K562 (cell line): ENCODE data around the gene YBEY. TPM values are rescaled to one million over a fixed set of nuclear protein-coding genes. Genes with fewer than 3 reads are reported as not detected.

ENCODE experiments used
- ETS1 ChIP-seq: conservative IDR thresholded peaks from 2 replicates; pipeline ENCODE4 v1.6.1; 2011; ENCODE audit warnings: low read depth, mild to moderate bottlenecking, low read length; ENCODE audit not compliant: control insufficient read depth
- HMG20A ChIP-seq: fragments of 450-650 bp; formaldehyde crosslinking; conservative IDR thresholded peaks from 2 replicates; pipeline ENCODE4 v1.4.0; 2020; ENCODE audit warnings: mild to moderate bottlenecking, mixed read lengths
- MAFK ChIP-seq: IDR thresholded peaks from 2 replicates; pipeline ENCODE4 v1.6.1; 2011; ENCODE audit warnings: low read length, improper control_type of control experiment
- NONO ChIP-seq, 2 experiments: fragments of 200-400 bp in 1 of 2; fragments of 450-650 bp in 1 of 2; formaldehyde crosslinking in 1 of 2; IDR thresholded peaks; 2 replicates each; pipeline ENCODE4 v1.6.1; 2017; ENCODE audit warnings: low read depth in 2 of 2, mild to moderate bottlenecking in 2 of 2, moderate library complexity in 2 of 2, low read length in 1 of 2
- NUFIP1 ChIP-seq: fragments of 450-650 bp; IDR thresholded peaks from 2 replicates; pipeline ENCODE4 v1.6.1; 2018; ENCODE audit not compliant: partially characterized antibody
- SFPQ ChIP-seq: fragments of 200-400 bp; formaldehyde crosslinking; IDR thresholded peaks from 2 replicates; pipeline ENCODE4 v1.6.1; 2017; ENCODE audit warnings: mild to moderate bottlenecking, low read depth, low read length, moderate library complexity
- SMAD1 ChIP-seq: fragments of 150-350 bp; IDR thresholded peaks from 2 replicates; pipeline ENCODE4 v1.6.1; 2014; ENCODE audit warnings: low read length, low read depth; ENCODE audit not compliant: partially characterized antibody
- polyA plus RNA-seq, 8 experiments: library from polyadenylated mRNA; depleted of rRNA in 4 of 8; stranded (reverse) in 5 of 8; unstranded in 3 of 8; fragments of >200 nt; fragmentation: Nextera tagmentation in 2 of 8; fragmentation: Illumina TruSeq in 1 of 8; extraction: Ambion mirVana in 2 of 8; extraction: Trizol in 1 of 8; gene quantifications; 2 replicates each; pipeline versions ENCODE4 v1.2.1 to v1.2.3, GENCODE V29; 2011 to 2014; ENCODE audit warnings: inconsistent platforms in 1 of 8, missing spikeins in 1 of 8
- total RNA-seq, 7 experiments: library from RNA; depleted of rRNA in 6 of 7; stranded (reverse); fragments of >200 nt in 6 of 7; fragmentation: Illumina TruSeq in 2 of 7; extraction: Trizol in 2 of 7; gene quantifications; 2 replicates each; pipeline versions ENCODE4 v1.2.1 to v1.2.3, GENCODE V29; 2011 to 2021; ENCODE audit warnings: low replicate concordance in 1 of 7
- TF ChIP-seq, protein P1 (sequence below): sonication (generic); formaldehyde crosslinking; IDR thresholded peaks from 2 replicates; pipeline ENCODE4 v1.8.1; 2022; ENCODE audit warnings: missing genetic modification reagents
- TF ChIP-seq, protein P2 (sequence below): sonication (generic); formaldehyde crosslinking; IDR thresholded peaks from 2 replicates; pipeline ENCODE4 v1.8.0; 2022; ENCODE audit warnings: missing genetic modification reagents, mild to moderate bottlenecking, borderline replicate concordance
- TF ChIP-seq, protein P3 (sequence below), 3 experiments: fragments of 200-800 bp in 1 of 3; fragments of 250-450 bp in 1 of 3; fragments of 450-650 bp in 1 of 3; sonication (Bioruptor Pico) in 1 of 3; sonication (Bioruptor generic) in 1 of 3; formaldehyde crosslinking in 1 of 3; IDR thresholded peaks; 2 replicates each; pipeline versions ENCODE4 v1.6.1 to v1.8.0; 2016 to 2022; ENCODE audit warnings: mild to moderate bottlenecking in 2 of 3, missing genetic modification characterization in 2 of 3, missing compliant biosample characterization in 1 of 3, moderate library complexity in 1 of 3
- TF ChIP-seq, protein P4 (sequence below): fragments of 250-450 bp; sonication (Bioruptor Pico); IDR thresholded peaks from 2 replicates; pipeline ENCODE4 v1.4.0; 2020; ENCODE audit warnings: mild to moderate bottlenecking, moderate library complexity

YBEY gene
- total and polyA plus RNA-seq, 9 of the 15 experiments (the other 6 are each of a cell fraction or from before 2014, with no cell fraction given) = 6.4 to 28.0 (median 12.4) TPM

DNA sequence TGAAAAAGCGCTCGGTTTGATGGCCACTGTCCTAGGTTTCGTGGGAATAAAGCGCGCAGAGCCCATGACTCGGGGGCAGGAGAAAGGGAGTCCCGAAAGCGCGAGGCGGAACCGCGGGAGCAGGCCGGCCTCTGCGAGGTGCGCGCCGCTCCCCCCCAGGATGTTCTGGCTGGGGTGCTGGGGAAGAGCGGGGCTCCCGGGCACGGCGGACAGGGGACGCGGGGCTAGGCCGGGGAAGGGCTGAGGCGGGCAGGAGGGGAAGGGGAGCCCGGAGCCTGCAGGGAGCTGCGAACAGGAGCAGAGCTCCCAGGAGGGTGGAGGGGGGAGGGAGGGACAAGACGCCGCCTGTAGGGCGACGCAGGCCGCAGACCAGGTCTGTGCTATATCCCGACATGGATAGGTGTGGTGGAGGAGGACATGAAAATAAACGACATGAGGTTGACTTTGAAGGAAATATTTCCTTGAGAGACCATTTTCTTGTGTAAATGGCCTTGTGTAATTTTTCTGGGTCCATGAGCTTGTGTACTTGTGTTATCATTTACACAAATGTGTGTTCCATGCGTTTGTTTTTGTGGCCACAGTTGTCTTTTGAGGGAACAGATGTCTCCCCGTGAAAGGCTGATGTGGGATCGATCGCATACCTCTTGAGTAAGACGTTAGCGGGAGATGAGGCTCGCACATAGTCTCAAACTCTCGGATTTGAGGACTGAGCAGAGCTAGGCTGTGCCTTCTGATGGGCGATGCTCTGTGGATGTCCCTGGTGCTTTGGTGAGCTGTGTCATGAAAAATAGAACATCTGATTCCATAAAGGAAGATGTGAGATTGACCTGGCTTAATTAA, 39.2 kb downstream of the YBEY start (continued):
- TF ChIP-seq NONO (IDR thresholded peaks at IDR 0.05; ENCODE audit: low read depth in 2 of 2, low read length in 1 of 2) = no peak
- TF ChIP-seq HMG20A (CRISPR knock-in tag) = no peak
- TF ChIP-seq, protein P1, sequence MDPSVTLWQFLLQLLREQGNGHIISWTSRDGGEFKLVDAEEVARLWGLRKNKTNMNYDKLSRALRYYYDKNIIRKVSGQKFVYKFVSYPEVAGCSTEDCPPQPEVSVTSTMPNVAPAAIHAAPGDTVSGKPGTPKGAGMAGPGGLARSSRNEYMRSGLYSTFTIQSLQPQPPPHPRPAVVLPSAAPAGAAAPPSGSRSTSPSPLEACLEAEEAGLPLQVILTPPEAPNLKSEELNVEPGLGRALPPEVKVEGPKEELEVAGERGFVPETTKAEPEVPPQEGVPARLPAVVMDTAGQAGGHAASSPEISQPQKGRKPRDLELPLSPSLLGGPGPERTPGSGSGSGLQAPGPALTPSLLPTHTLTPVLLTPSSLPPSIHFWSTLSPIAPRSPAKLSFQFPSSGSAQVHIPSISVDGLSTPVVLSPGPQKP = no peak
- no peak for TF ChIP-seq SFPQ
- TF ChIP-seq NUFIP1 = no peak
- TF ChIP-seq ETS1 = 0 out of 2 replicates have a peak, but pooled peaks have one; percentile 55
- TF ChIP-seq, protein P2, sequence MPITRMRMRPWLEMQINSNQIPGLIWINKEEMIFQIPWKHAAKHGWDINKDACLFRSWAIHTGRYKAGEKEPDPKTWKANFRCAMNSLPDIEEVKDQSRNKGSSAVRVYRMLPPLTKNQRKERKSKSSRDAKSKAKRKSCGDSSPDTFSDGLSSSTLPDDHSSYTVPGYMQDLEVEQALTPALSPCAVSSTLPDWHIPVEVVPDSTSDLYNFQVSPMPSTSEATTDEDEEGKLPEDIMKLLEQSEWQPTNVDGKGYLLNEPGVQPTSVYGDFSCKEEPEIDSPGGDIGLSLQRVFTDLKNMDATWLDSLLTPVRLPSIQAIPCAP (CRISPR knock-in tag) = no peak
- TF ChIP-seq, protein P3, sequence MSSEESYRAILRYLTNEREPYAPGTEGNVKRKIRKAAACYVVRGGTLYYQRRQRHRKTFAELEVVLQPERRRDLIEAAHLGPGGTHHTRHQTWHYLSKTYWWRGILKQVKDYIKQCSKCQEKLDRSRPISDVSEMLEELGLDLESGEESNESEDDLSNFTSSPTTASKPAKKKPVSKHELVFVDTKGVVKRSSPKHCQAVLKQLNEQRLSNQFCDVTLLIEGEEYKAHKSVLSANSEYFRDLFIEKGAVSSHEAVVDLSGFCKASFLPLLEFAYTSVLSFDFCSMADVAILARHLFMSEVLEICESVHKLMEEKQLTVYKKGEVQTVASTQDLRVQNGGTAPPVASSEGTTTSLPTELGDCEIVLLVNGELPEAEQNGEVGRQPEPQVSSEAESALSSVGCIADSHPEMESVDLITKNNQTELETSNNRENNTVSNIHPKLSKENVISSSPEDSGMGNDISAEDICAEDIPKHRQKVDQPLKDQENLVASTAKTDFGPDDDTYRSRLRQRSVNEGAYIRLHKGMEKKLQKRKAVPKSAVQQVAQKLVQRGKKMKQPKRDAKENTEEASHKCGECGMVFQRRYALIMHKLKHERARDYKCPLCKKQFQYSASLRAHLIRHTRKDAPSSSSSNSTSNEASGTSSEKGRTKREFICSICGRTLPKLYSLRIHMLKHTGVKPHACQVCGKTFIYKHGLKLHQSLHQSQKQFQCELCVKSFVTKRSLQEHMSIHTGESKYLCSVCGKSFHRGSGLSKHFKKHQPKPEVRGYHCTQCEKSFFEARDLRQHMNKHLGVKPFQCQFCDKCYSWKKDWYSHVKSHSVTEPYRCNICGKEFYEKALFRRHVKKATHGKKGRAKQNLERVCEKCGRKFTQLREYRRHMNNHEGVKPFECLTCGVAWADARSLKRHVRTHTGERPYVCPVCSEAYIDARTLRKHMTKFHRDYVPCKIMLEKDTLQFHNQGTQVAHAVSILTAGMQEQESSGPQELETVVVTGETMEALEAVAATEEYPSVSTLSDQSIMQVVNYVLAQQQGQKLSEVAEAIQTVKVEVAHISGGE (CRISPR knock-in tag; IDR thresholded peaks at IDR 0.05) = no peak; a peak in 1 of 6 replicates
- TF ChIP-seq, protein P4, sequence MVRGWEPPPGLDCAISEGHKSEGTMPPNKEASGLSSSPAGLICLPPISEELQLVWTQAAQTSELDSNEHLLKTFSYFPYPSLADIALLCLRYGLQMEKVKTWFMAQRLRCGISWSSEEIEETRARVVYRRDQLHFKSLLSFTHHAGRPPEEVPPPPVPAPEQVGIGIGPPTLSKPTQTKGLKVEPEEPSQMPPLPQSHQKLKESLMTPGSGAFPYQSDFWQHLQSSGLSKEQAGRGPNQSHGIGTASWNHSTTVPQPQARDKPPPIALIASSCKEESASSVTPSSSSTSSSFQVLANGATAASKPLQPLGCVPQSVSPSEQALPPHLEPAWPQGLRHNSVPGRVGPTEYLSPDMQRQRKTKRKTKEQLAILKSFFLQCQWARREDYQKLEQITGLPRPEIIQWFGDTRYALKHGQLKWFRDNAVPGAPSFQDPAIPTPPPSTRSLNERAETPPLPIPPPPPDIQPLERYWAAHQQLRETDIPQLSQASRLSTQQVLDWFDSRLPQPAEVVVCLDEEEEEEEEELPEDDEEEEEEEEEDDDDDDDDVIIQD (CRISPR knock-in tag) = no peak
- no peak for TF ChIP-seq MAFK
- no peak for TF ChIP-seq SMAD1
